NCI-H2196 (cell line): ENCODE results near the gene KIAA1755.

Source experiments
- DNase-seq: peaks from one replicate; lab custom pipeline; 2025; ENCODE audit not compliant: unreplicated experiment; lab: John Stamatoyannopoulos, UW

KIAA1755 gene

GRCh38 chr20:38221119-38221589 is 39.4 kb downstream of the KIAA1755 start:
- DNase-seq: peak; percentile 69

GRCh38 chr20:38220587-38221118 is 39.9 kb downstream of the KIAA1755 start:
- DNase-seq: no peak

- DNase-seq: no peak
Observed at GRCh38 chr20:38219006-38219950, 41.3 kb downstream of the KIAA1755 start.

GRCh38 chr20:38218566-38218885 is 42.0 kb downstream of the KIAA1755 start:
- no peak for DNase-seq

- DNase-seq: no peak
Observed at GRCh38 chr20:38217791-38218565, 42.6 kb downstream of the KIAA1755 start.

- DNase-seq: no peak
Observed at GRCh38 chr20:38216746-38217595, 43.6 kb downstream of the KIAA1755 start.

GRCh38 chr20:38216201-38216600 is 44.3 kb downstream of the KIAA1755 start:
- DNase-seq: no peak

GRCh38 chr20:38215194-38216182 is 45.0 kb downstream of the KIAA1755 start:
- DNase-seq: no peak

- no peak for DNase-seq
Observed at GRCh38 chr20:38214256-38215193, 46.0 kb downstream of the KIAA1755 start.

GRCh38 chr20:38213607-38213940 is 47.0 kb downstream of the KIAA1755 start:
- DNase-seq: no peak

GRCh38 chr20:38212806-38213606 is 47.5 kb downstream of the KIAA1755 start:
- no peak for DNase-seq

GRCh38 chr20:38211200-38212097 is 49.1 kb downstream of the KIAA1755 start:
- no peak for DNase-seq

GRCh38 chr20:38210741-38211140 is 49.8 kb downstream of the KIAA1755 start:
- DNase-seq: no peak

- no peak for DNase-seq
Observed at GRCh38 chr20:38209736-38210405, 50.7 kb downstream of the KIAA1755 start.

- DNase-seq: no peak
Observed at GRCh38 chr20:38209054-38209675, 51.4 kb downstream of the KIAA1755 start.

GRCh38 chr20:38208523-38208922 is 52.0 kb downstream of the KIAA1755 start:
- no peak for DNase-seq
